ENCODE measurements around the gene ERRFI1.

- TF ChIP-seq EZH2phosphoT487 (IDR thresholded peaks at IDR 0.05; ENCODE audit: insufficient read depth, low read depth): no peak
- no peak for TF ChIP-seq EZH2 (IDR thresholded peaks at IDR 0.05; ENCODE audit: insufficient read depth, poor library complexity, severe bottlenecking)
Measured at GRCh38 chr1:8075511-8076051, 49.5 kb upstream of the ERRFI1 start.
